ENCODE measurements around the gene CAMK4.

The CAMK4 gene

GRCh38 chr5:111432883-111433536 lies 208.8 kb downstream of the CAMK4 start:
- DNase-seq (ENCODE audit: low read depth), result no peak

- no peak for DNase-seq (ENCODE audit: low read depth)
These were observed 210.6 kb downstream of the CAMK4 start for GRCh38 chr5:111434800-111435199.

- peak; percentile 15 for DNase-seq (ENCODE audit: low read depth)
These were observed 215.4 kb downstream of the CAMK4 start for GRCh38 chr5:111439473-111440075.

GRCh38 chr5:111447099-111447498 lies 222.9 kb downstream of the CAMK4 start:
- DNase-seq (ENCODE audit: low read depth), result no peak

GRCh38 chr5:111447822-111448221 lies 223.6 kb downstream of the CAMK4 start:
- DNase-seq (ENCODE audit: low read depth), result no peak

- DNase-seq (ENCODE audit: low read depth), result peak; percentile 9
These were observed 229.1 kb downstream of the CAMK4 start for GRCh38 chr5:111453295-111453694.

GRCh38 chr5:111453747-111454146 lies 229.6 kb downstream of the CAMK4 start:
- DNase-seq (ENCODE audit: low read depth), result peak; percentile 32

GRCh38 chr5:111454198-111454622 lies 230.0 kb downstream of the CAMK4 start:
- DNase-seq (ENCODE audit: low read depth), result peak; percentile 45

GRCh38 chr5:111454776-111455175 lies 230.6 kb downstream of the CAMK4 start:
- no peak for DNase-seq (ENCODE audit: low read depth)

- peak; percentile 48 for DNase-seq (ENCODE audit: low read depth)
These were observed 237.1 kb downstream of the CAMK4 start for GRCh38 chr5:111461255-111461671.

- no peak for DNase-seq (ENCODE audit: low read depth)
These were observed 237.8 kb downstream of the CAMK4 start for GRCh38 chr5:111461934-111462333.

GRCh38 chr5:111463311-111463710 lies 239.1 kb downstream of the CAMK4 start:
- no peak for DNase-seq (ENCODE audit: low read depth)

GRCh38 chr5:111469293-111469896 lies 245.2 kb downstream of the CAMK4 start:
- DNase-seq (ENCODE audit: low read depth), result no peak

GRCh38 chr5:111469903-111470302 lies 245.7 kb downstream of the CAMK4 start:
- no peak for DNase-seq (ENCODE audit: low read depth)

GRCh38 chr5:111472096-111472495 lies 247.9 kb downstream of the CAMK4 start:
- no peak for DNase-seq (ENCODE audit: low read depth)

- no peak for DNase-seq (ENCODE audit: low read depth)
These were observed 248.4 kb downstream of the CAMK4 start for GRCh38 chr5:111472579-111472978.

- DNase-seq (ENCODE audit: low read depth), result no peak
These were observed 254.1 kb downstream of the CAMK4 start for GRCh38 chr5:111478266-111478665.

GRCh38 chr5:111478898-111479297 lies 254.7 kb downstream of the CAMK4 start:
- DNase-seq (ENCODE audit: low read depth), result no peak

GRCh38 chr5:111480346-111480745 lies 256.2 kb downstream of the CAMK4 start:
- no peak for DNase-seq (ENCODE audit: low read depth)

- DNase-seq (ENCODE audit: low read depth), result no peak
These were observed 261.9 kb downstream of the CAMK4 start for GRCh38 chr5:111486055-111486454.

GRCh38 chr5:111486926-111487325 lies 262.7 kb downstream of the CAMK4 start:
- DNase-seq (ENCODE audit: low read depth), result no peak

GRCh38 chr5:111488353-111488752 lies 264.2 kb downstream of the CAMK4 start:
- no peak for DNase-seq (ENCODE audit: low read depth)

GRCh38 chr5:111493031-111493430 lies 268.8 kb downstream of the CAMK4 start:
- DNase-seq (ENCODE audit: low read depth), result no peak
